ENCODE results near the gene KIAA0513. TPM values are rescaled to one million over a fixed set of nuclear protein-coding genes. Genes with fewer than 3 reads are reported as not detected.

Gene KIAA0513
- total RNA-seq, 1 experiment from 2014 or later: 6.6 TPM

- no peak overlapping the region for H2AFZ ChIP-seq (ENCODE audit: low read depth, low read length, poor library complexity, severe bottlenecking)
- H3K9me2 ChIP-seq (ENCODE audit: insufficient read depth): no peaks in the 10 kb centered on the region
- no peaks in the 10 kb centered on the region for H4K20me1 ChIP-seq (ENCODE audit: insufficient read depth)
- H3K27ac ChIP-seq (ENCODE audit: low read depth, low read length): no peak overlapping the region
- intact Hi-C loops (cut with micrococcal nuclease): no loop called here
- H3K36me3 ChIP-seq (ENCODE audit: control insufficient read depth in 1 of 2, insufficient read depth in 2 of 2, low read length in 2 of 2): no peaks in the 10 kb centered on the region
- peaks cover 0 to 11% of the 10 kb centered on the region in 2 experiments; a peak in 2 of 4 replicates for H3K4me1 ChIP-seq (ENCODE audit: control insufficient read depth in 1 of 2, insufficient read depth in 2 of 2, low read length in 2 of 2)
- H3K9me3 ChIP-seq (ENCODE audit: control insufficient read depth in 1 of 2, insufficient read depth in 1 of 2, low read depth in 1 of 2, low read length in 2 of 2): no peaks in the 10 kb centered on the region
- ChIA-PET POLR2A (no interaction called here), RAD21 (ENCODE audit: low non-redundant PET in 1 of 2, low total read pairs in 2 of 2, uncharacterized antibody in 2 of 2, unreplicated experiment in 2 of 2) (no interaction called here), CTCF (no interaction called here)
- no peak overlapping the region for H3K4me2 ChIP-seq (ENCODE audit: low read length)
- no peaks in the 10 kb centered on the region for H3K27me3 ChIP-seq (ENCODE audit: insufficient read depth, low read length)
- no peak for ATAC-seq
- TF ChIP-seq ZNF274 (IDR thresholded peaks at IDR 0.05; ENCODE audit: low read depth, low read length): no peak
- no peak for TF ChIP-seq SP1 (IDR thresholded peaks at IDR 0.05; ENCODE audit: low read depth)
- no peak for TF ChIP-seq MAX (IDR thresholded peaks at IDR 0.05)
- TF ChIP-seq EZH2 (IDR thresholded peaks at IDR 0.05): no peak
- TF ChIP-seq ATF3 (IDR thresholded peaks at IDR 0.05): no peak
- H3K9ac ChIP-seq (ENCODE audit: low read length): no peak overlapping the region
- H3K79me2 ChIP-seq (ENCODE audit: insufficient read depth, low read length): no peaks in the 10 kb centered on the region
- no peak for DNase-seq (ENCODE audit: low read depth, low spot score)
- no TSS peak for BruUV-seq (replicated peaks)
- H3K4me3 ChIP-seq (replicated peaks in 1 of 2; ENCODE audit: low read depth in 1 of 2, low read length in 2 of 2): no peak overlapping the region
Measured at GRCh38 chr16:85064186-85064585, 36.6 kb downstream of the KIAA0513 start.

GRCh38 chr16:85065099-85065498, 37.5 kb downstream of the KIAA0513 start:
- no peak overlapping the region for H2AFZ ChIP-seq (ENCODE audit: low read depth, low read length, poor library complexity, severe bottlenecking)
- H3K4me2 ChIP-seq (ENCODE audit: low read length): no peak overlapping the region
- ChIA-PET RAD21 (ENCODE audit: low non-redundant PET in 1 of 2, low total read pairs in 2 of 2, uncharacterized antibody in 2 of 2, unreplicated experiment in 2 of 2) (no interaction called here), CTCF (interaction anchor here (0.7 to 1.1 kb wide), 2 partner anchors 8 to 50 kb away, joined by 3 read pairs; no protein-coding TSS in a partner anchor), POLR2A (no interaction called here)
- no peaks in the 10 kb centered on the region for H4K20me1 ChIP-seq (ENCODE audit: insufficient read depth)
- no peaks in the 10 kb centered on the region for H3K9me2 ChIP-seq (ENCODE audit: insufficient read depth)
- no peak overlapping the region for H3K27ac ChIP-seq (ENCODE audit: low read depth, low read length)
- intact Hi-C loops (cut with micrococcal nuclease): no loop called here
- DNase-seq (ENCODE audit: low read depth, low spot score): no peak
- no TSS peak for BruUV-seq (replicated peaks)
- no peaks in the 10 kb centered on the region for H3K36me3 ChIP-seq (ENCODE audit: control insufficient read depth in 1 of 2, insufficient read depth in 2 of 2, low read length in 2 of 2)
- no peak overlapping the region for H3K4me3 ChIP-seq (replicated peaks in 1 of 2; ENCODE audit: low read depth in 1 of 2, low read length in 2 of 2)
- H3K79me2 ChIP-seq (ENCODE audit: insufficient read depth, low read length): no peaks in the 10 kb centered on the region
- no peak for ATAC-seq
- H3K9me3 ChIP-seq (ENCODE audit: control insufficient read depth in 1 of 2, insufficient read depth in 1 of 2, low read depth in 1 of 2, low read length in 2 of 2): no peaks in the 10 kb centered on the region
- peaks cover 0 to 11% of the 10 kb centered on the region in 2 experiments; a peak in 2 of 4 replicates for H3K4me1 ChIP-seq (ENCODE audit: control insufficient read depth in 1 of 2, insufficient read depth in 2 of 2, low read length in 2 of 2)
- H3K9ac ChIP-seq (ENCODE audit: low read length): no peak overlapping the region
- no peaks in the 10 kb centered on the region for H3K27me3 ChIP-seq (ENCODE audit: insufficient read depth, low read length)
- TF ChIP-seq ZNF274 (IDR thresholded peaks at IDR 0.05; ENCODE audit: low read depth, low read length) (no peak), FOSL1 (IDR thresholded peaks at IDR 0.05; ENCODE audit: low read depth) (no peak), ELF1 (IDR thresholded peaks at IDR 0.05; ENCODE audit: borderline replicate concordance, low read depth) (no peak), JUND (IDR thresholded peaks at IDR 0.05) (no peak), ZBTB33 (IDR thresholded peaks at IDR 0.05; ENCODE audit: extremely low read depth, insufficient replicate concordance, low read length) (no peak), EZH2 (IDR thresholded peaks at IDR 0.05) (no peak), SRF (IDR thresholded peaks at IDR 0.05; ENCODE audit: low read depth) (no peak), CTCF (IDR thresholded peaks at IDR 0.05 in 2 of 3, conservative IDR thresholded peaks at IDR 0.05 in 1 of 3; ENCODE audit: borderline replicate concordance in 1 of 3, insufficient read depth in 1 of 3, low read depth in 2 of 3, low read length in 2 of 3) (no peak), SIN3A (IDR thresholded peaks at IDR 0.05; ENCODE audit: low read depth) (no peak), EGR1 (IDR thresholded peaks at IDR 0.05; ENCODE audit: low read depth) (no peak), ZFX (IDR thresholded peaks at IDR 0.05) (no peak), YY1 (IDR thresholded peaks at IDR 0.05; ENCODE audit: extremely low read depth, insufficient replicate concordance, low read depth, low read length) (no peak), POLR2A (IDR thresholded peaks at IDR 0.05; ENCODE audit: borderline replicate concordance, extremely low read depth, insufficient read depth, insufficient read length) (no peak), RAD21 (IDR thresholded peaks at IDR 0.05; ENCODE audit: low read depth) (no peak)
